Upper lobe of right lung (tissue), 1 donor: ENCODE measurements around the gene ACAA2. TPM values are rescaled to one million over a fixed set of nuclear protein-coding genes. Genes with fewer than 3 reads are reported as not detected.

Source experiments
- ATAC-seq: fragments of 200-7000 bp; cut with Tn5 transposase; one replicate; pipeline ENCODE4 v1.9.1; 2020; ENCODE audit warnings: mild to moderate bottlenecking, moderate library complexity
- DNase-seq: peaks from one replicate; pipeline ENCODE4 v3.0.0-alpha.2; 2020
- H3K27ac ChIP-seq: fragments of 200-600 bp; one replicate; pipeline ENCODE4 v1.8.0; 2022
- H3K27me3 ChIP-seq: fragments of 200-600 bp; one replicate; pipeline ENCODE4 v1.8.0; 2022; ENCODE audit warnings: mild to moderate bottlenecking
- H3K36me3 ChIP-seq: fragments of 200-600 bp; one replicate; pipeline ENCODE4 v1.8.0; 2022
- H3K4me1 ChIP-seq: fragments of 200-600 bp; one replicate; pipeline ENCODE4 v1.8.0; 2022
- H3K4me3 ChIP-seq: fragments of 200-600 bp; one replicate; pipeline ENCODE4 v1.8.0; 2022; ENCODE audit warnings: mild to moderate bottlenecking
- H3K9me3 ChIP-seq: fragments of 200-600 bp; one replicate; pipeline ENCODE4 v1.8.0; 2022
- intact Hi-C: fragments of 100-400 bp; cut with DNase I; formaldehyde crosslinking; loops from one replicate; pipeline ENCODE4 v1.11.0; 2022
- total RNA-seq: library from RNA; stranded (reverse); fragmentation: NEBNext Ultra II Directional; extraction: Animal tissue kit (Norgen Biotek cat#: 25700); gene quantifications from one replicate; pipeline ENCODE4 v1.2.1, GENCODE V29; 2021
- TF ChIP-seq, protein P1 (sequence below): fragments of 200-600 bp; IDR thresholded peaks from one replicate; pipeline ENCODE4 v1.8.0; 2022; ENCODE audit warnings: antibody characterized with exemption
- donor health status: DM: no; HTN: yes; CAD: no; lungs with severe emphysema.

The ACAA2 gene
- total RNA-seq, 1 donor from 2014 or later, result 68.9 TPM

- intact Hi-C loops, result loop anchor here (10.0 kb wide), 1 partner anchor 197 kb away; the partner anchor contains the start of gene LIPG
- no peaks in the 10 kb centered on the region for H3K4me1 ChIP-seq
- no peaks in the 10 kb centered on the region for H3K36me3 ChIP-seq
- ATAC-seq (no peak), DNase-seq (no peak)
- no peaks in the 10 kb centered on the region for H3K9me3 ChIP-seq
- H3K27ac ChIP-seq, result no peak overlapping the region
- TF ChIP-seq, protein P1, sequence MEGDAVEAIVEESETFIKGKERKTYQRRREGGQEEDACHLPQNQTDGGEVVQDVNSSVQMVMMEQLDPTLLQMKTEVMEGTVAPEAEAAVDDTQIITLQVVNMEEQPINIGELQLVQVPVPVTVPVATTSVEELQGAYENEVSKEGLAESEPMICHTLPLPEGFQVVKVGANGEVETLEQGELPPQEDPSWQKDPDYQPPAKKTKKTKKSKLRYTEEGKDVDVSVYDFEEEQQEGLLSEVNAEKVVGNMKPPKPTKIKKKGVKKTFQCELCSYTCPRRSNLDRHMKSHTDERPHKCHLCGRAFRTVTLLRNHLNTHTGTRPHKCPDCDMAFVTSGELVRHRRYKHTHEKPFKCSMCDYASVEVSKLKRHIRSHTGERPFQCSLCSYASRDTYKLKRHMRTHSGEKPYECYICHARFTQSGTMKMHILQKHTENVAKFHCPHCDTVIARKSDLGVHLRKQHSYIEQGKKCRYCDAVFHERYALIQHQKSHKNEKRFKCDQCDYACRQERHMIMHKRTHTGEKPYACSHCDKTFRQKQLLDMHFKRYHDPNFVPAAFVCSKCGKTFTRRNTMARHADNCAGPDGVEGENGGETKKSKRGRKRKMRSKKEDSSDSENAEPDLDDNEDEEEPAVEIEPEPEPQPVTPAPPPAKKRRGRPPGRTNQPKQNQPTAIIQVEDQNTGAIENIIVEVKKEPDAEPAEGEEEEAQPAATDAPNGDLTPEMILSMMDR, result no peak
- H3K4me3 ChIP-seq, result no peak overlapping the region
- no peaks in the 10 kb centered on the region for H3K27me3 ChIP-seq
These were observed 51.6 kb downstream of the ACAA2 start for GRCh38 chr18:49761771-49762170.

DNA sequence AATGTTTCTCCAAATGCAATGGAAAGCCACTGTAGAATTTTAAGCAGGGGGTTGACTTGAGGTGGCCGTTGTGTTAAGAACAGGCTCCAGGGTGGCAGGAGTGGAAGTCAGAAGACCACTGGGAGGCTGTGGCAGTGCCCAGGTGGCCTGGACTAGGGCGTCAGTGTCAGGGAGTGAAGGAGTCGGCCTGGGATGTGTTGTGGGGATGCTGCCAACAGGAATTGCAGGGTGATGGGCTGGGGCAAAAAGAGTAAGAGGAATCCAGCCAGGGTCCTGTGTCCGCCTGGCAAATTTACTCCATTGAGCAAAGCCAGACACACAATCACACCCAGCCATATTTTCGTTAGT lies 55.1 kb downstream of the ACAA2 start:
- intact Hi-C loops, result no loop called here
- DNase-seq (no peak), ATAC-seq (no peak)
- Histone ChIP-seq H3K4me1 (no peaks in the 10 kb centered on the region), H3K4me3 (no peak overlapping the region), H3K27ac (no peak overlapping the region), H3K36me3 (no peaks in the 10 kb centered on the region), H3K9me3 (no peaks in the 10 kb centered on the region), H3K27me3 (no peaks in the 10 kb centered on the region)
- TF ChIP-seq, protein P1, result no peak

- no peak for ATAC-seq
- no peak overlapping the region for H3K27ac ChIP-seq
- H3K9me3 ChIP-seq, result no peaks in the 10 kb centered on the region
- no peaks in the 10 kb centered on the region for H3K4me1 ChIP-seq
- TF ChIP-seq, protein P1, result no peak
- intact Hi-C loops, result no loop called here
- H3K4me3 ChIP-seq, result no peak overlapping the region
- no peaks in the 10 kb centered on the region for H3K27me3 ChIP-seq
- no peak for DNase-seq
- H3K36me3 ChIP-seq, result no peaks in the 10 kb centered on the region
These were observed 55.6 kb downstream of the ACAA2 start for GRCh38 chr18:49757513-49758262.

DNA sequence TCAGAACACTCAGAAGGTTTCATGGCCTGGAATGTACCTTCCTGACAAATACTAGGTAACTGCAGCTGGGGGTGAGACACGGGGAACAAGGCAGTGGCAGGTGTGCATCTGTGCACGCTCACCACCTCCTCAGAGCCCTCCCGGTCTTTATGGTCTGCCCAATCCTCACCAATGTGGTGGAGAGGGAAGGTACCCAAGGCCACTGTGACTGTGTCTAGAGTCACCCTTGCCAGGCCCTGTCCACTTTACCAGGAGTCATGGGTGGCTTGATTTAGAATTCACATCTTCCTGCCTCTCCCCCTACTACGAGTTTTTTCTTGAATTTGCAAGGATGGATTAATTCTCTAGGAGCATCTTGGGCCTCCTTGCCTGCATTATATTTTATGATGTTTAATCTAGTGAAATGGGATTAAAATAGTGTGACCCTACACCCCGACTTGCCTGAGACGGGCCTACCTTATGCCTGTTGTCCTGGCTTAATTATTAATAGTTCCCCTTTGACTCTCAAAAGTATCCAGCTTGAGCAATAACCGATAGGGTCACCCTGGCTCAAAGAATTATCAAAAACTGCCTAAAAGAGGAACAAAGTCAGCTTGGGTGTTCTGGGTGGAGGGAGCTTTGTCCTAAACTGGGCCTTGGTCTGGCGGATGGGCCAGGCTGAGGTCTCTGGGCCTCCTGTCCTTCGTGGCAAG lies 56.5 kb downstream of the ACAA2 start:
- DNase-seq, result peak; percentile 26
- Histone ChIP-seq H3K27me3 (no peaks in the 10 kb centered on the region), H3K9me3 (no peaks in the 10 kb centered on the region), H3K27ac (no peak overlapping the region), H3K36me3 (no peaks in the 10 kb centered on the region), H3K4me1 (no peaks in the 10 kb centered on the region), H3K4me3 (no peak overlapping the region)
- ATAC-seq, result no peak
- intact Hi-C loops, result no loop called here
- TF ChIP-seq, protein P1, result no peak

- H3K4me3 ChIP-seq, result no peak overlapping the region
- ATAC-seq (no peak), DNase-seq (peak; percentile 20)
- no peaks in the 10 kb centered on the region for H3K9me3 ChIP-seq
- intact Hi-C loops, result no loop called here
- H3K4me1 ChIP-seq, result no peaks in the 10 kb centered on the region
- H3K27ac ChIP-seq, result no peak overlapping the region
- TF ChIP-seq, protein P1, result no peak
- no peaks in the 10 kb centered on the region for H3K36me3 ChIP-seq
- no peaks in the 10 kb centered on the region for H3K27me3 ChIP-seq
These were observed 57.2 kb downstream of the ACAA2 start for GRCh38 chr18:49756135-49756534.
